Measurements from ENCODE around the gene PLK5.

- TF ChIP-seq EZH2 (IDR thresholded peaks at IDR 0.05; ENCODE audit: borderline replicate concordance, low read depth, low read length, poor library complexity, severe bottlenecking): no peak
- TF ChIP-seq, protein P1, sequence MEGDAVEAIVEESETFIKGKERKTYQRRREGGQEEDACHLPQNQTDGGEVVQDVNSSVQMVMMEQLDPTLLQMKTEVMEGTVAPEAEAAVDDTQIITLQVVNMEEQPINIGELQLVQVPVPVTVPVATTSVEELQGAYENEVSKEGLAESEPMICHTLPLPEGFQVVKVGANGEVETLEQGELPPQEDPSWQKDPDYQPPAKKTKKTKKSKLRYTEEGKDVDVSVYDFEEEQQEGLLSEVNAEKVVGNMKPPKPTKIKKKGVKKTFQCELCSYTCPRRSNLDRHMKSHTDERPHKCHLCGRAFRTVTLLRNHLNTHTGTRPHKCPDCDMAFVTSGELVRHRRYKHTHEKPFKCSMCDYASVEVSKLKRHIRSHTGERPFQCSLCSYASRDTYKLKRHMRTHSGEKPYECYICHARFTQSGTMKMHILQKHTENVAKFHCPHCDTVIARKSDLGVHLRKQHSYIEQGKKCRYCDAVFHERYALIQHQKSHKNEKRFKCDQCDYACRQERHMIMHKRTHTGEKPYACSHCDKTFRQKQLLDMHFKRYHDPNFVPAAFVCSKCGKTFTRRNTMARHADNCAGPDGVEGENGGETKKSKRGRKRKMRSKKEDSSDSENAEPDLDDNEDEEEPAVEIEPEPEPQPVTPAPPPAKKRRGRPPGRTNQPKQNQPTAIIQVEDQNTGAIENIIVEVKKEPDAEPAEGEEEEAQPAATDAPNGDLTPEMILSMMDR (conservative IDR thresholded peaks at IDR 0.05; ENCODE audit: low read depth, low read length): no peak
These were observed 37.5 kb downstream of the PLK5 start for GRCh38 chr19:1561236-1561842.

All from A673 (cell line).